Esophagus squamous epithelium (tissue), 5 donors: ENCODE data around the gene AGMO. TPM values are rescaled to one million over a fixed set of nuclear protein-coding genes. Genes with fewer than 3 reads are reported as not detected.

Experiments used
- DNase-seq: peaks from one replicate; lab custom pipeline; 2025; lab: John Stamatoyannopoulos, UW
- H3K27ac ChIP-seq, 4 donors: fragments of 200-600 bp; sonication (generic); one replicate each; pipeline ENCODE4 v1.5.1; 2016 to 2019; ENCODE audit warnings: mild to moderate bottlenecking in 1 of 4
- H3K27me3 ChIP-seq, 4 donors: fragments of 200-600 bp; sonication (generic); 1 replicate in 3 of 4; 2 replicates in 1 of 4; pipeline versions ENCODE4 v1.5.1 to v1.6.0; 2017 to 2021; ENCODE audit warnings: antibody characterized with exemption in 1 of 4
- H3K36me3 ChIP-seq, 3 donors: fragments of 200-600 bp; sonication (generic); one replicate each; pipeline ENCODE4 v1.5.1; 2016 to 2019
- H3K4me1 ChIP-seq, 3 donors: fragments of 200-600 bp; sonication (generic); one replicate each; pipeline ENCODE4 v1.5.1; 2017 to 2019
- H3K4me3 ChIP-seq, 4 donors: fragments of 200-600 bp; sonication (generic); 1 replicate in 3 of 4; 2 replicates in 1 of 4; pipeline ENCODE4 v1.5.1; 2016 to 2019; ENCODE audit warnings: mild to moderate bottlenecking in 2 of 4, moderate library complexity in 1 of 4
- H3K9me3 ChIP-seq, 3 donors: fragments of 200-600 bp; sonication (generic); one replicate each; pipeline ENCODE4 v1.5.1; 2016 to 2019
- POLR2A ChIP-seq, 4 donors: fragments of 450-650 bp; IDR thresholded peaks; one replicate each; pipeline ENCODE4 v1.6.1; 2017; ENCODE audit warnings: antibody characterized with exemption in 4 of 4, mild to moderate bottlenecking in 4 of 4, moderate library complexity in 3 of 4
- WGBS, 2 donors: methylation state at CpG; one replicate each; pipeline ENCODE4 v1.1.5; 2018; 5-methylcytosine and 5-hydroxymethylcytosine counted together
- intact Hi-C: fragments of 100-400 bp; cut with DNase I; formaldehyde crosslinking; loops from one replicate; pipeline ENCODE4 v1.15.0; 2022
- total RNA-seq, 4 donors: library from RNA; depleted of rRNA; stranded (reverse); fragments of >200 nt; gene quantifications; one replicate each; pipeline ENCODE4 v1.1.0, GENCODE V29; 2016
- TF ChIP-seq, protein P1 (sequence below), 6 experiments: fragments of 450-650 bp in 4 of 6; fragments of 200-600 bp in 2 of 6; sonication (generic) in 2 of 6; IDR thresholded peaks; one replicate each; pipeline ENCODE4 v1.5.1; 2016 to 2019; ENCODE audit warnings: antibody characterized with exemption in 6 of 6, mild to moderate bottlenecking in 4 of 6, moderate library complexity in 4 of 6
- donor health status: DM: yes; HTN: yes; CAD: no.

AGMO gene
- total RNA-seq, 4 donors from 2014 or later: 0.38 to 0.53 TPM; not detected in 2

DNA sequence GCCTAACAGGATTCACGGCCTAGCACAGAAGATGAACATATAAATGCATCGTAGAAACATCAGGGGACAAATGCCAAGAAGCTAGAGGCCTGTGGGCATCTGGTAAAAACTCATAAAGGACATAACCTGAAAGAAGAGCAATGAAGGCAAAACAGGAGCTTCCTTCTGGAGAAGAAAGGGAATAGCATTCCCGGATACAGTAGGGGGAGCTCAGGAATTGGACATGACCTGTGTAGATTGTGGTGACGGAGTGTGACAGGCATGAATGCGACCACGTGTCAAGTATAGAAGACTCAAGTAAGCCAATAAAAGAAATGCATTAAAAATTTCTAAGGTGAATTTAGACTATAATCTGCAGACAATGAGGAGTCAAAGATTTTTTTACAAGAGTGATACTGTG lies 270.1 kb downstream of the AGMO start:
- intact Hi-C loops: no loop called here
- 59 to 61% methylated on average over 6 of the region's 6 CpGs for WGBS, 2 donors
- Histone ChIP-seq H3K4me1 (no peaks in the 10 kb centered on the region), H3K9me3 (no peaks in the 10 kb centered on the region), H3K4me3 (no peak overlapping the region), H3K36me3 (no peaks in the 10 kb centered on the region), H3K27ac (no peak overlapping the region), H3K27me3 (no peaks in the 10 kb centered on the region)
- no peak for DNase-seq
- TF ChIP-seq POLR2A (IDR thresholded peaks at IDR 0.05): no peak
- TF ChIP-seq, protein P1, sequence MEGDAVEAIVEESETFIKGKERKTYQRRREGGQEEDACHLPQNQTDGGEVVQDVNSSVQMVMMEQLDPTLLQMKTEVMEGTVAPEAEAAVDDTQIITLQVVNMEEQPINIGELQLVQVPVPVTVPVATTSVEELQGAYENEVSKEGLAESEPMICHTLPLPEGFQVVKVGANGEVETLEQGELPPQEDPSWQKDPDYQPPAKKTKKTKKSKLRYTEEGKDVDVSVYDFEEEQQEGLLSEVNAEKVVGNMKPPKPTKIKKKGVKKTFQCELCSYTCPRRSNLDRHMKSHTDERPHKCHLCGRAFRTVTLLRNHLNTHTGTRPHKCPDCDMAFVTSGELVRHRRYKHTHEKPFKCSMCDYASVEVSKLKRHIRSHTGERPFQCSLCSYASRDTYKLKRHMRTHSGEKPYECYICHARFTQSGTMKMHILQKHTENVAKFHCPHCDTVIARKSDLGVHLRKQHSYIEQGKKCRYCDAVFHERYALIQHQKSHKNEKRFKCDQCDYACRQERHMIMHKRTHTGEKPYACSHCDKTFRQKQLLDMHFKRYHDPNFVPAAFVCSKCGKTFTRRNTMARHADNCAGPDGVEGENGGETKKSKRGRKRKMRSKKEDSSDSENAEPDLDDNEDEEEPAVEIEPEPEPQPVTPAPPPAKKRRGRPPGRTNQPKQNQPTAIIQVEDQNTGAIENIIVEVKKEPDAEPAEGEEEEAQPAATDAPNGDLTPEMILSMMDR (IDR thresholded peaks at IDR 0.05): no peak

DNA sequence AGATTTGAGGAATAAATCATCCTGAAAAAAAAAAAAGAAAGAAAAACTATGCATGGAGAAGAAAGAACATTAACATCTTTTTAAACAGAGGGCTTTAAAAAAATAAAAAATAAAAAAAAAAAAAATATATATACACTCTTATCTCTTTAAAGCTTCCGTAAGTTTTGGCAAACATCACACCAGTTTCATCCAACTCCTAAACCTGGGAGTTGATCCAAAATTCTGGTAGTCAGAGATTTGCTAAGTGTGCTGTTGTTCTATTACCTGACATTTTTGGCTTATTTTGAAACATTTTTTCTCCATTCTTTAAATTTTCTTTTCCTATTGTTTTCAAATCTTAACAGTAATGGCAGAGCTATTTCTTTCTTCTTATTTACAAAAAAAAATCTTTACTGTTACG lies 273.1 kb downstream of the AGMO start:
- WGBS, 2 donors: 36 to 44% methylated on average over 2 of the region's 2 CpGs
- Histone ChIP-seq H3K27ac (no peak overlapping the region), H3K4me1 (no peaks in the 10 kb centered on the region), H3K9me3 (no peaks in the 10 kb centered on the region), H3K4me3 (no peak overlapping the region), H3K27me3 (no peaks in the 10 kb centered on the region), H3K36me3 (no peaks in the 10 kb centered on the region)
- no peak for TF ChIP-seq POLR2A (IDR thresholded peaks at IDR 0.05)
- TF ChIP-seq, protein P1 (IDR thresholded peaks at IDR 0.05): no peak
- DNase-seq: no peak
- intact Hi-C loops: no loop called here

DNA sequence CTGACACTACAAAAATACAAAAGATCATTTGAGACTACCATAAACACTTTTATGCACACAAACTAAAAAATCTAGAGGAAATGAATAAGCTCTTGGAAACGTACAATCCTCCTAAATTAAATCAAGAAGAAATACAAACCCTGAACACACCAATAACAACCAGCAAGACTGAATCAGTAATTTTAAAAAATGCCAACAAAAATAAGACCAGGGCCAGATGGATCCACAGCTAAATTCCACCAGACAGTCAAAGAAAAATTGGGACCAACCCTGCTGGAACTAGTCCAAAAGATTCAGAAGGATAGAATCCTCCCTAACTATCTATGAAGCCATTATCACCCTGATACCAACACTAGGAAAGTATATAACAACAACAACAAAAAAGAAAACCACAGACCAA lies 277.4 kb downstream of the AGMO start:
- H3K4me3 ChIP-seq: no peak overlapping the region
- 29 to 60% methylated on average over 1 of the region's 1 CpG for WGBS, 2 donors
- peaks cover 0 to 15% (median 0%) of the 10 kb centered on the region in 3 donors for H3K9me3 ChIP-seq
- H3K27ac ChIP-seq: no peak overlapping the region
- H3K27me3 ChIP-seq: no peaks in the 10 kb centered on the region
- intact Hi-C loops: no loop called here
- DNase-seq: no peak
- no peaks in the 10 kb centered on the region for H3K4me1 ChIP-seq
- H3K36me3 ChIP-seq: no peaks in the 10 kb centered on the region
- TF ChIP-seq, protein P1 (IDR thresholded peaks at IDR 0.05): no peak
- TF ChIP-seq POLR2A (IDR thresholded peaks at IDR 0.05): no peak

DNA sequence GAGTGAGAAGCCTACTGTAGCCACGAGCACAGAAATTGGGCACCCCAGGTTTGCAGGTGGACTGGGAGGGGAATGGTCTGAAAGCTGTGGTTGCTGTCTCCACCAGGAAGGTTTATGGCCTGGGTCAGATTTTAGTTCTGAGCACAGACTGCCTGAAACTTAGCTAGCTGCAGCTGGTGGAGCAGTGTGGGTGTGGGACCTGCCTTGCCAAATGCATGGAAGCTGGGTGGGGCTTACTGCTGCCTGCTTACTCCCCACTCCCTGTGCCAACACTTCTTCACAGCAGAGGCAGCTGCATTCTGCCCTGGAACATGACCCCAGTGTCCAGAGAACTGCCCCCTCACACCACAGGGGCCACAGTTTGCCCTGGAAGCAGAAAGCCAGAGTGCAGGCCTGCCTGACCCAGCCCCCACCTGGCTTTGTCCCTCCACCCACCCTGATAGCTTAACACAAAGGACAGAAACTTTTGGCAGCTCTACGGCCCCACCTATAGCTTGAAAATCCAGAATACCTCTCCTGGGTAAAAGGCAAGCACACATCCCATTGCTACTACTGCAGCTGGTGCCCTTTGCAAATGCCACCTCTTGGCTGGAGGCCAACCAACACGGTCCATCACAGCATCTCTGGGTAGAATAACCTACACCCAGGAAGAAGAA lies 281.6 kb downstream of the AGMO start:
- Histone ChIP-seq H3K4me1 (no peaks in the 10 kb centered on the region), H3K36me3 (no peaks in the 10 kb centered on the region), H3K4me3 (no peak overlapping the region), H3K9me3 (peaks cover 0 to 40% (median 7%) of the 10 kb centered on the region in 3 donors), H3K27ac (no peak overlapping the region), H3K27me3 (no peaks in the 10 kb centered on the region)
- TF ChIP-seq POLR2A (IDR thresholded peaks at IDR 0.05): no peak
- TF ChIP-seq, protein P1 (IDR thresholded peaks at IDR 0.05): no peak
- DNase-seq: no peak
- intact Hi-C loops: no loop called here
- 37 to 54% methylated on average over 2 to 3 of the region's 3 CpGs for WGBS, 2 donors

DNA sequence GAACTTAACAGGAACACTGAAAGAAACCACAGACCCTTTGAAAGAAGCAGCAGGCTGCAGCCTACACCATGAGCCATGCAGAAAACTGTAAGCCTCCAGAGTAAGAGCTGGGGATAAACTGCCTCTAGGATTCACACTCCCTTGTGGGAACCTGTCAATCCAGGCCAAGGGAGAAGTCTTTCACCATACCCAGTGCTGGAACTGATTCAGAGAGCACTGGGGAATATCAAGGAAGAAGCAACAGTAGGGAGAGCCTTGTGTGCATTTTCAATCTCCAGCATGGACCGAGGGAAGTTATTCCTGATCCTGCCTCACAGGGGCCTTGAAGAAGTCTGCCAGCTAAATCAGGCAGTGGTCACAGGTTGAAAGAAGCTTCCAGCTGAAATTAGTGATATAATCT lies 282.2 kb downstream of the AGMO start:
- DNase-seq: no peak
- H3K9me3 ChIP-seq: peaks cover 0 to 40% (median 7%) of the 10 kb centered on the region in 3 donors

More for the DNA sequence above, 282.2 kb downstream of the AGMO start:
- WGBS, 2 donors: 78% methylated on average over 1 of the region's 1 CpG; no CpG with 5 or more reads in 1 of the 2 donors
- no peaks in the 10 kb centered on the region for H3K27me3 ChIP-seq
- H3K4me1 ChIP-seq: no peaks in the 10 kb centered on the region
- no peak for TF ChIP-seq POLR2A (IDR thresholded peaks at IDR 0.05)
- TF ChIP-seq, protein P1 (IDR thresholded peaks at IDR 0.05): no peak
- intact Hi-C loops: no loop called here
- H3K36me3 ChIP-seq: no peaks in the 10 kb centered on the region
- H3K27ac ChIP-seq: no peak overlapping the region
- no peak overlapping the region for H3K4me3 ChIP-seq
